GM11168 (cell line): ENCODE measurements around the gene DLGAP1.

Experiments
- in situ Hi-C: fragments of 300-500 bp; cut with MboI; formaldehyde crosslinking; loops from one replicate; pipeline ENCODE4 v1.12.0; 2022; ENCODE audit warnings: low sequenced_read_pairs; ENCODE audit not compliant: unreplicated experiment

The DLGAP1 gene

DNA sequence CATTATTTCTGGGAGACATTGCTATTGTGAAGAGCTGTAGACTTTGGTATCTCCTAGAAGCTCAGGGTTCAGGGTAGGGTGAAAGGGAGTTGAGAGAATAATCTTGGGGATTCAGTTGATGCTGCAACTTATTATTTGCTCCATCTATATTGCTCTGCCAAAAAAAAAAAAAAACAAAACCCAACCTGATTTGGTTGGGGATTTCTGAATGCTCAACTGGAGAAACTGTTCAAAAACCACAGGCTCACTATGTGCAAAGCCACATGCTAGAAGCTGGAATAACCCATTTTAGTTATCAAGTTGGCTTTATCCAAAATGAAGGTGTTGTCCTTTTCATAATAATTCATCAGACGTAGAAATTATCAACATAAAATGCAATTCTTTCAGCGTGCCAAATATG is 696.0 kb downstream of the DLGAP1 start:
- in situ Hi-C loops: no loop called here

DNA sequence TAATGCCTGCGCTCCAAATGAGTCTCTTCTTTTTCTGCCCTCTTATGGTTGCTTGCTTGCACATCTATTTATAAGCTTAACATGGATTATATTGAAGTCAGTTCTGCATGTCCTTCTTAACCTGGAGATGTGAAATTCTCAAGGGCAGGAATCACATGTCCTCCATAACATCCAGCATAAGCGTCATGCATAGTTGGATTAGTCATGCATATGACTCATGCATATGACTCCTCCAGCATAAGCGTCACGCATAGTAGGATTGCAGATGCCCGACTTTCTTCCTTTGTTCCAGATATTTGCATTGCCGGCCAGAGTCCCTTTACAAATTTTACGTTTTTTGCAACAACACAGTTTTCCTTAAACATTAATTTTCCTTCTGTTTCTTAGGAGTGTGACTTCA is 696.6 kb downstream of the DLGAP1 start:
- in situ Hi-C loops: no loop called here

DNA sequence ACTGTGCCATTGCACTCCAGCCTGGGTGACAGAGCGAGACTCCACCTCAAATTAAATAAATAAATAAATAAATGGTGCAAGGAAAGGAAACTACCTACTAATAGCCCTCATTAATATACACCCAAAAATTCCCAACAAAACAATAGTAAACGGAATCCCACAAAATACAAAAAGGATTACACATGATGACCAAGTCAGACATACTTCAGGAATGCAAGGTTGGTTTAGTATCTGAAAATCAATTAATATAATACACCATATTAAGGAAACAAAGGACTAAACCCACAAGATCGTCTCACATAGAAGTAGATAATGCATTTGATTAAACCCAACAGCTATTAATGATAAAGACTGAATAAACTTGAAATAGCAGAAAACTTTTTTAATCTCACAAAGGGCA is 697.7 kb downstream of the DLGAP1 start:
- in situ Hi-C loops: no loop called here

DNA sequence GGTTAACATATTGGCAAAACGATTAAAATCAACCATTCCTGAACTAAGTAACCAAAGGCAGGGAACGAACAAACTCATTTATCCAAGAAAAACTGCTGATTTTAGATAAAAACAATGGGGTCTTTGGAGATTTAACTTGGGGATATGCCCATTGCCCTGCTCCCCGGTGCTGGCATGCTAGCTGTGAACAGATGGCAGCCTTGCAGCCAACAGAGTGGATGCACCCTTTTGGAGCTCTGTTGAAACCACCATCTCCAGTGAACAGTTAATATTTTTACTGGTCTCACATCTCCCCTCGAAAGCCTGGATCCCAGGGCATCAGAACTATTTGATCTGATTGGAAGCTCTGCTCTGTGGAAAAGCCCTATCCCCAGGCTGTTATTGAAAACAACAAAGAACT is 702.0 kb downstream of the DLGAP1 start:
- in situ Hi-C loops: no loop called here

DNA sequence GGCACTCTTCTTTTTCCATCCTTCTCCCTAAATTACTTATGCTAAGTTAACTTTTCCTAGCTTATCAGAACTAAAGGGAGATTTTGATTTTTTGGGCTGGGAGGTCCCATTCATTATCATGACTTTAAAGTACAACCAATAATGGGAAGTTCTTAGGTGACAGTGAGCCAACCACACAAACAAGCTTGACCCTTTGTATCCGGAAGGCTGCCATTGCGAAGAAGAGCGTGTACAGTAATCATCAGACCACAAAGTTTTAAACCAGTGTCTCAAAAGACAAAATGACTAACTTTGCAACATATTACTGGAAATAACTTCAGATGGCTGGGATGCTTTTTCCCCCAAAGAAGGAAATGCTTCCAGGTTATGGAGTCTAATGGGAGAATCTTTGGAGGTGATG is 707.0 kb downstream of the DLGAP1 start:
- in situ Hi-C loops: no loop called here

DNA sequence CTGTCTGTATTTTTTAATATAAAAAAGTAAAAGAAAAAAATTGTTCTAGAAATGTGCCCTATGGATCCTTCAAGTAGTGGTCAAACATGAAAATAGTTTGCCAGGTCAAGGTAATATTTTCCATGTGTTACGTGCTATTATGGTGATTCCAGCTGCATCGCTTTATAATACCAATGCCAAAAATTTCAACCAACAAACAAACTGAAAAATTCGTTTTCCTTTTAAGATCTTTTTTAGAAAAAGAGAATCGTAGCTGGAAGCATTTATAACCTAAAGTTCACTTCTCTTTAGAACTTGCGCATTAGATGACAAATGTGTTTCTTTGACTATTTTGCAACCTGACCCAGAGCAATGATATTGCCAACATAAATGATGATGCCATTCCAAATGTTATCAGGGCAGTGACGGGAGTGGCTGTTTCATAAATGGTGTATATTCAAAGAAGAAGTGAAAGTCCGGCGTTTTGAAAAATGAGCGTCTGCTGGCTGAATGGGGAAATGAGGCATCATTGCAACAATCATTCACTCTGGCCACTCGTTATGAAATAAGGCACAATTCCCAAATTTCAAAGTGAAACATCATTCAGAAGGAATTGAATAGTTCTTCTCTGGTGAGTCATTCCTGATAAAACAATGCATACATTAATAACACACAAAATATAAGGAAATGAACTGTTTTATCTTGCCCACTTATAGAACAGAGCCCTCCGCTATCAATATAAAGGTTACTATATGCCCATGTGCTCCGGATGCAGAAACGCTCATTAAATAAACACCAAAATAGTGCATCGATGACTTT is 707.7 kb downstream of the DLGAP1 start:
- in situ Hi-C loops: no loop called here

DNA sequence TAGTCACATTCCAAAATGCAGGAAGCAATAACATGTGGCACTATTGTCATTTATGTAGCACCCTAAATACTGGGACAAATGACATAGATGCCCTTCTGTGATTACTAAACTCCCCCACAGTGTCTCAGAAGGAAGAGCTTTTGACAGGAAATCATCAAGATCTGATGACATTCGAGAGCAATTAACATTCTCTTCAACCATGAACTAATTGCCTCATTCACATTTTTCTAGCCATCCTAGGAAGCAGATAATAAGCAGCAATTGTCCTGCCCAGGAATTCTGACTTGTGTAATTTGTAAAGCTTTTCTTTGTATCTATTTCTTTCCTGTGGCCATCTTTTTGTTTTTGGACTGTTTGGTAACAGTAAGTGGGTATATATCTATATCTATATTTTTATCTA is 712.6 kb downstream of the DLGAP1 start:
- in situ Hi-C loops: no loop called here

DNA sequence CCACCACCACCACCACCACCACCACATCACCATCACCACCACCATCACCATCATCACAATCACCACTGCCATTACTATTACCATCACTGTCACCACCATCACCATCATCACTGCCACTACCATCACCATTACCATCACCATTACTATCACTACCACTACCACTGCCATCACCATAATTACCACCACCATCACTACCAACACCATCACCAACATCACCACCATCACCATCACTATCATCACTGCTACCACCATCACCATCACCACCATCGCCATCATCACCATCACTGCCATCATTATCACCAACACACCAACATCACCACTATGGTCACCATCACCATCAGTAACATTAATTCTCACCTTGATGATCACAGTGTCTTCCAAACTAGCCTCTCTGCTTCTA is 713.8 kb downstream of the DLGAP1 start:
- in situ Hi-C loops: no loop called here

DNA sequence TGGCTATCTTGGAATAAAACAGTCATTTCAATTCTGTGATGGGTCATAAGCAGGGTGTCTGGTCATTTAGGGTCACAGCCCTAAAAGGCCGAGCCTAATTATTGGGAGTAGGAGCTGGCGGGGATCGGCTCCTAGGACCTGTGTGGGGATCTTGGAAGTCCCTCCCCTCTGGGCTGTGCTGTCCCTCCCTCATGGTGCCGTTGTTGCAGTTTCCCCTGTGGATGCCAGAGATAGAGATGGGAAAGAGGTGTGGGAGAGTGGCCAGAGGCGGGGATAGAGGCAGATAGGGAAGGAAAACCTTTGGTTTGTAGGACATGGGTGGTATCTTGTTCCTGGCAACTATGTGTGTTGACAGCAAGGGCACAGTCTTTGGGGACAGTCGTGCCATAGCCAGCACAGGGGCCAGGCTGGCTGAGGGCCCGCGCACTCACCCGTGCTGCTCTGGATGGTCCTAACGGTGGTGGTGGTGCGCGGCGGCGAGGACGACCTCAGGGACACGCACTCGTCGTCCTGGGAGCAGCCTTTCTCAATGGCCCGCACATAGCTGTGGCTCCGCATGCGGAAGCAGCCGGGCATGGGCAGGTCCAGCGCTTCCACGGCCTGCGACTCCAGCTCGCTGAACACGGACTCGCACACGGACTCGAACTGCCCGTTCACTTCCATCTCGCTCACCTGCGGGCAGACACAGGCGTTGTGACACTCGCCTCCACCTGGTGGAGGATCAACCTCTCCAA is 726.2 kb downstream of the DLGAP1 start:
- in situ Hi-C loops: no loop called here

DNA sequence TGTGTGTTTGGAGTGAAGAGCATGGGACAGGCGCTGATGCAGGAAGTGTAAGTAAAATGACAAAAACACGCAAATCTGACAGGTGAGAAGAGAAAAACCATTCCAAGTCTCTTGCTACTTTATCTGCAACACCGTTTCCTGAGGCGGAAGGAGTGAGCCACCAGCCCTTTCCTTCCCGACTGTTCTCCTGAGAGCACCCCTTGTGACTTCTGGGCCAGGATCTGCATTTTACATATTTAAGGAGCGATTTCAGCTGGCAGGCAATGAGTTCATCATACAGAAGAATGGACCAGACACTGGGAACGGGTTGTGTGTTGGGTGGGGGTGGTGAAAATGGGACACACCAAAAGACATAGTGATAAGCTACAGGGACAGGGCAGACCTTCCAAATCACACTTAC is 727.8 kb downstream of the DLGAP1 start:
- in situ Hi-C loops: no loop called here

DNA sequence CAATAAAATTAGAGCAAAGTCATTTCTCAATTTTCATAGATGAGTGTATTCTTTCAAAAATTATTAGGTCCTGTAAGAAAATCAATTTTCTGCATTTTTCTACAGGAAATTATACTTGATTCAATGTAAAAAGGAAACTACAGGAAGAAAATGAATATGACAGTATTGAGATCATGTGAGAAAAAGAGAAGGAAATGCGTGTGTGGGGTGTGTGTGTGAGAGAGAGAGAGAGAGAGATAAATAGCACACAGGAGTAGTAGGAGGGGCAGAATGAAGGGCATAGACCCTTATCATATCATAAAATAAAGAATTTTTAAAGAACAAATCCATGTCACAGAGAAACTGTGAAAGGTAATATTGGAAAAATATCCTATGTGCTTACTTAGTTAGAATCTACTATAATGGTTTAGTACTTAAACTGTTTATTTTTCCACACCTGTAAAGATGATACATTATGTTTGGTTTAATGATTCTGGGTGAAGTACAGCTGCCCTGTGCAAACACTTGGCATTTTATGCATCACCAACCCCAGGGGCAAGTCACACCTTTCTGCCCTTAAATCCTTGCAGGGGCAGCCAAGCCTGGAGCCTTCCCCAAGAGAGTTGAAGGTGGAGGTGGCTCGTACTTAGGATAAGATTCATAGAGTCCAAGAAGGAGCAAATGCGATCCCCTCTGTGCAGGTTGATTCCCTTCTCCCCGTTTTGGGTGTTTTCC is 728.7 kb downstream of the DLGAP1 start:
- in situ Hi-C loops: no loop called here

DNA sequence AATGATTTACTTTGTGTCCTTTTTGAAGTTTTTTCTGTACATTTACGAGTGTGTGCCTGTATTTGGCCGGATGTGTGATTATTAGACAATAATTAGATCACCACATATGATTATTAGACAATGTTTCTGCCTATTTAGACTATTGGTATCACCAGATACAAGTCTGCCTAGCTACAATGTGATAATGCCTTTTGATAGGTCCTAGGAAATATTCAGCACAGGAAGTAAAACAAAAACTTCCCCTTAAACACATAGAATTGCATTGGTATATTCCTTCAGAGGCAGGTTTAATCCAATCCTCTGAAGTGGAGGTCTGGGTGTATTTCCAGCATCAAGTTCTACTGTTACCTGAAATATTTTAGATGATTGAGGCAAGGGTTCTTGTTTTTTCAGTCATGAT is 730.0 kb downstream of the DLGAP1 start:
- in situ Hi-C loops: no loop called here

DNA sequence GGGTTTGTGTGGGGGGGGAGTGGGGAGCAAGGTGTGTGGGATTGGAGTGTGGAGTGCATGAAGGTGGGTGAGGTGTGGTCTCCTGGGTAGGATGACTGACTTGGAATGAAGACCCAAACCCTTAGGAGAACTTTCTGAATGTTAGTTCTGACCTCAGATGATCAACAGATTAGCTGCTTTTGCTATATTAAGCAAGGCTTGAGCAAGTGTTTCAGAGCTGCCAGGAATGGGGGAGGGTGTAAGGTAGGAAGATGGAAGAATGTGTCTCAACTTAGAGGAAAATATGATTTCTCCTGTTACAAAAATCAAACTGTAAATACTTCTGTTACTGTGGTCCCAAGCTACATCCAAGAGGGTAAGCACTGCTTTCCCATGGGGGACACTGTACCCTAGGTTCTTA is 731.6 kb downstream of the DLGAP1 start:
- in situ Hi-C loops: no loop called here

DNA sequence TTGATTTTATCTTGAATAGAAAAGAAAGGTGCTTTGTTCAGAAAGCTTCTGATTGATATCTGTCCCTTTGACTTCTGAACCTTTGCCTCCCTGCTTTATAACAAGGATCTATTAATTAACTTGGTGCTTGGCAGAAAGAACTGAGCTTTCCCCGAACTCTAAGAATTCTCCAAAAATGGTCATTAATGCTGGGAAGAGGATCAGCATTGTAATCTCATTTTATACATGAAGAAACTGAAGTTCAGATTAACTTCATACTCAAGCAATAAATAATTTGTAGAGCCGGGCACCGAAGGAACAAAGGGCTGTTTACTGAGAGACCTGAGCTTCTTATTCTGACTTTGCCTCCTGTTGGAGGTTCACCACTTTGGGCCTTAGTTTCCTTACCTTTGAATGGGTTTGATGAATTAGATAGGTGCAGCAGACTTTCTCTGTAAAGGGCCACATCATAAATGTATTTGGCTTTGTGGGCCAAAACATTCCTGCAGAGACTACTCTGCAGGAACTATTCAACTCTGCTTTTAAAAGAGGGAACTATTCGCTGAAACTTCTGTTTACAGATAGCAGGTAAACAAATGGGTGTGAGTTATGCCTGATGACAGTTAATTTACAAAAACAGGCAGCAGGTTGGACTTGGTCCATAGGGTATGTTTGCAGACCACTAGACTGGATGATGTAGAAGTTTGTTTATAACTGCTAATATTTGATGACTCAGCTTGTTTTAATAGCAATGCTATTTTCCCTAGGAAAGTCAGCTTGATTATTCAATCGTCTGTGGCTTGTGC is 732.3 kb downstream of the DLGAP1 start:
- in situ Hi-C loops: no loop called here

DNA sequence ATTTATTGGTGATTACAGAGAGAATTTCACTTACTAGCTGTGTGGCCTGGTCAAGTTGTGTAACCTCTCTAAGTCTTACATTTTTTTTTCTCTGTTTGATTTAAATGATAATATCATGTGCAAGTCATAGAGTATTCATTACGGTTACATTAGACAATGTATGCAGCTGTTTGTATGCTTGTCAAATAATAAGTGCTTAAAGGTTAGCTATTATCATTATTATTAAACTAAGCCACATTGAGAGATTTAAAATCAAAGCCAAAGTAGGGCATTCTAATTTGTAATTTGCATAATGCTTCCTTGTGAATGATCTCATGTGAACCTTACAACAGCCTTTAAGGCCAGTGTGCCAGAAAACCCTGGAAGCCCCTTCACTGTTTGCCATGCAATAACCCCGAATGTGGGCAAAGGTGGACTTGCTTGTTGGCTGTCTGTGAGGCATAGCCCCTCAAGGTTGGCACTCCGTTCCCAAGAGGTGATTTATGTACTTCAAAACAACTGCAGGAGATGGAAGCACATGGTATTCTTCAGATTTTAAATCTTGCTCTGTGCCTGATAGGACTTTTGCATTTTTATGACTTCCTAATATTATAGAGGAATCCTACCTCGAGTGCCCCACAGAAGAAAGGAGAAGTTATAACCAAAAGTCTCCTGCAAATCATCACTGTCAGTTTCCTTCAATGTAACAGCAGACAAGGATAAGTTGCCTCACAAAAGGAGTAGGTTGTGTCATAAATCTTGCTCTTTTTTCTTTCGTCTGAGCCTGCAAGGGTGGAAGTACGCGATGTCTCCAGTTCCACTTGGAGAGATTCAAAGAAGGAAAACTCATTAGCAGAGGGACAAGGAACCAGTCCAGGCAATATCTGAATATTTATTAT is 733.1 kb downstream of the DLGAP1 start:
- in situ Hi-C loops: no loop called here

DNA sequence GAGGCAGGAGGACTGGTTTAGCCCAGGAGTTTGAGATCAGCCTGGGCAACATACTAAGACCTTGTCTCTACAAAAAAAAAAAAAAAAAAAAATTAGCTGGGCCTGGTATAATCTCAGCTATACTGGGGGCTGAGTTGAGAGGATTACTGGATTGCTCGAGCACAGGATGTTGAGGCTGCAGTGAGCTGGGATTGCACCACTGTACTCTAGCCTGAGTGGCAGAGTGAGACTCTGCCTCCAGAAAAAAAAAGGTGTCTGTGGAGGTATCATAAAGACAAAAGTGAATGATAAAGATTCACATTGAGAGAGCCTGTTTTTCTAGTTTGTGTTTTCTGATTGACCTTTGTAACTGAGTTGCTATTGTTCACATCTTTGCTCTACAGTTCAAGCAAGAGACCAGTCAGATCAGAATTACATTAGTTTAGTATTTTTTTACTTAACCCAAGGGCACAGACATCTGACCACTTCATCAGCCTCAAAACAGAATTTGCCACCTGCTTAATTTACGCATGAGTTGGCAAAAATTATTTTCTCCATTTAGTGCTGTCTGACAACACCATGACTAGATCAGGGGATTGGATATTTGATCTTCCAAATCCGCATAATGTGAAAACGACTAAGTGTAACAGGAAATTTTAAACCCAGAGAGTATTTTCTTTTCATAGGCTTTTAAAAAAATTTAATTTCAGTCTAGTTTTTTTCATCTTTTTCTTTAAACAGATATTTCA is 734.1 kb downstream of the DLGAP1 start:
- in situ Hi-C loops: no loop called here

DNA sequence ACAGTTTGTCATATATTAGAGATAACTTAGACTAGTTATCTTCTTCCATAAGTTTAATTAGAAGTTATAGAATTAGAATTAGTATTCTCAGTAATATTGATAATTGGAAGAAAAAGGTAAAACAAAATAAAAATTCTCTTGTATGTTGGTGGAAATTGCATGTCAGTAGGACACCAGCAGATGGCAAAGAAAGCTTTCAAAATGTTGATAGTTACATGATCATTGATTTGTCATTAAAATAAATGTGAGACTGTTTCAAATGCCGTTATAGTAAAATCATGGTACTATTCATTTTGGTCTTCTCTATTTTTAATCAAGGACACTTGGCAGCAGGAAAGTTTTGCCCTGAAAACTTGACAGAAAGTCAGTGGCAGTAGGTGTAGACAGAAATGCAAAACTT is 734.9 kb downstream of the DLGAP1 start:
- in situ Hi-C loops: no loop called here

DNA sequence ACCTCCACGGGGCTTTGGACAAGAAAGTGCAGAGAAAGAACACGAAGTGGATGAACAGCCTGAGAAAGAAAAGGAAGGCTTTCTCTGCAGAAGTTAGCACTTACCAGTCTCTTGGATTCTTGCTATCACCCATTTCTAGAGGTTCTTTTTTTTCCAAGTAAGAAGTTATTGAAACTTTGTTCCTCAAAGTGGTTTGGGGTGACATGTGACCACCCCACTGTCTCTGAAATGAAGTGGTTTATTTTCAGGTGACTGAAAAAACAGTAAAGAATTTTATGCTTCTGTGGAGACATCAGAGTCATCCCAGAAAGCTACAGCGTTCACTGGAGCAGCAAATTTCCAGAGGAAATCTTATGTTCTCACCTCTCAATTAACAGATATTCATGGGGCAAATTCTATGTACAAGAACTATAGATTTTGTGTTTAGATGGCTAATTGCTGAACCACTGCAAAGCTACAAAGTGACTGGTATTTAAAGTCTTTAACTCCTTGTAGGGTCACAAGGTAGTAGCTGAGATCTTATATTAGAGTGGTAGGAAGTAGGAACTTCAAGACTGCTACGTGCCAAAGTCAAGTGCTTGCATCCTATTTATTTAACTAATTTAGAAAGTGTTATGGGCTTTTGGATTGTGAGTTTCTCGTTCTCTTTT is 737.6 kb downstream of the DLGAP1 start:
- in situ Hi-C loops: no loop called here
